H9 (cell line): ENCODE results near the gene CD209. TPM values are rescaled to one million over a fixed set of nuclear protein-coding genes. Genes with fewer than 3 reads are reported as not detected.

Experiments used
- DNase-seq: peaks from one replicate; pipeline ENCODE4 v3.0.0-alpha.2; 2017
- H2AFZ ChIP-seq: one replicate; pipeline ENCODE4 v1.6.1; 2013; ENCODE audit warnings: mild to moderate bottlenecking, low read length, control low read depth, moderate library complexity
- H2AK5ac ChIP-seq: 2 replicates; pipeline ENCODE4 v1.6.1; 2013; ENCODE audit warnings: low read length, control low read depth, mixed read lengths; ENCODE audit not compliant: insufficient read length
- H2BK120ac ChIP-seq: one replicate; pipeline ENCODE4 v1.6.1; 2013; ENCODE audit warnings: low read depth, mild to moderate bottlenecking, low read length, control low read depth, inconsistent platforms; ENCODE audit not compliant: poor library complexity, severe bottlenecking
- H2BK12ac ChIP-seq: 2 replicates; pipeline ENCODE4 v1.6.1; 2013; ENCODE audit warnings: low read length, control low read depth, mixed read lengths, low read depth; ENCODE audit not compliant: insufficient read length
- H2BK15ac ChIP-seq: 2 replicates; pipeline ENCODE4 v1.6.1; 2013; ENCODE audit warnings: low read depth, low read length, control low read depth
- H2BK20ac ChIP-seq: one replicate; pipeline ENCODE4 v1.6.1; 2013; ENCODE audit warnings: low read depth, mild to moderate bottlenecking, low read length, control low read depth, inconsistent platforms; ENCODE audit not compliant: poor library complexity, severe bottlenecking
- H2BK5ac ChIP-seq: 2 replicates; pipeline ENCODE4 v1.6.1; 2013; ENCODE audit warnings: low read length, control low read depth, mixed read lengths; ENCODE audit not compliant: insufficient read length
- H3K14ac ChIP-seq: 2 replicates; pipeline ENCODE4 v1.6.1; 2013; ENCODE audit warnings: low read length, control low read depth; ENCODE audit not compliant: insufficient read depth
- H3K18ac ChIP-seq: 2 replicates; pipeline ENCODE4 v1.6.1; 2013; ENCODE audit warnings: low read depth, mild to moderate bottlenecking, mixed read lengths, low read length, control low read depth; ENCODE audit not compliant: insufficient read length
- H3K23ac ChIP-seq: 2 replicates; pipeline ENCODE4 v1.6.1; 2013; ENCODE audit warnings: low read length, control low read depth, mixed read lengths, low read depth; ENCODE audit not compliant: insufficient read length
- H3K23me2 ChIP-seq: 2 replicates; pipeline ENCODE4 v1.6.1; 2013; ENCODE audit warnings: low read depth, mild to moderate bottlenecking, mixed read lengths, low read length, control low read depth; ENCODE audit not compliant: insufficient read length, poor library complexity, severe bottlenecking
- H3K27ac ChIP-seq: 2 replicates; pipeline ENCODE4 v1.5.1; 2013; ENCODE audit warnings: low read length, control low read depth, mixed read lengths, low read depth; ENCODE audit not compliant: insufficient read length
- H3K27me3 ChIP-seq: 2 replicates; pipeline ENCODE4 v1.6.1; 2013; ENCODE audit warnings: low read length, control low read depth, inconsistent platforms; ENCODE audit not compliant: insufficient read depth
- H3K4ac ChIP-seq: 2 replicates; pipeline ENCODE4 v1.6.1; 2013; ENCODE audit warnings: low read depth, mild to moderate bottlenecking, control low read depth, inconsistent platforms, low read length, moderate library complexity
- H3K4me1 ChIP-seq: 2 replicates; pipeline ENCODE4 v1.6.1; 2013; ENCODE audit warnings: low read length, control low read depth, inconsistent platforms; ENCODE audit not compliant: insufficient read depth
- H3K4me2 ChIP-seq: 2 replicates; pipeline ENCODE4 v1.6.1; 2013; ENCODE audit warnings: low read length, control low read depth, mixed read lengths; ENCODE audit not compliant: insufficient read length, insufficient read depth
- H3K56ac ChIP-seq: 2 replicates; pipeline ENCODE4 v1.6.1; 2013; ENCODE audit warnings: low read depth, mild to moderate bottlenecking, mixed read lengths, low read length, control low read depth; ENCODE audit not compliant: insufficient read length
- H3K79me1 ChIP-seq: 2 replicates; pipeline ENCODE4 v1.6.1; 2013; ENCODE audit warnings: low read depth, mild to moderate bottlenecking, moderate library complexity, low read length, control low read depth, inconsistent platforms; ENCODE audit not compliant: insufficient read depth, poor library complexity, severe bottlenecking
- H3K79me2 ChIP-seq: 2 replicates; pipeline ENCODE4 v1.6.1; 2013; ENCODE audit warnings: low read length, control low read depth, inconsistent platforms; ENCODE audit not compliant: insufficient read depth
- H3K9ac ChIP-seq: 2 replicates; pipeline ENCODE4 v1.6.1; 2013; ENCODE audit warnings: low read length, control low read depth, mixed read lengths; ENCODE audit not compliant: insufficient read length; ENCODE audit errors: extremely low read depth
- H3K9me3 ChIP-seq: one replicate; pipeline ENCODE4 v1.6.1; 2013; ENCODE audit warnings: low read depth, low read length, inconsistent platforms; ENCODE audit not compliant: control insufficient read depth
- H3T11ph ChIP-seq: one replicate; pipeline ENCODE4 v1.6.1; 2013; ENCODE audit warnings: mild to moderate bottlenecking, low read length, control low read depth, inconsistent platforms
- H4K20me1 ChIP-seq: one replicate; pipeline ENCODE4 v1.6.1; 2013; ENCODE audit not compliant: control insufficient read depth, insufficient read length, insufficient read depth
- H4K5ac ChIP-seq: 2 replicates; pipeline ENCODE4 v1.6.1; 2013; ENCODE audit warnings: low read depth, mild to moderate bottlenecking, mixed read lengths, low read length, control low read depth; ENCODE audit not compliant: insufficient read length
- H4K8ac ChIP-seq: replicated peaks from 2 replicates; pipeline ENCODE4 v1.6.1; 2013; ENCODE audit warnings: low read length, control low read depth, mixed read lengths, low read depth; ENCODE audit not compliant: insufficient read length
- H4K91ac ChIP-seq: 2 replicates; pipeline ENCODE4 v1.6.1; 2013; ENCODE audit warnings: low read depth, mild to moderate bottlenecking, moderate library complexity, mixed read lengths, low read length, control low read depth; ENCODE audit not compliant: insufficient read length
- H3K27ac Mint-ChIP-seq, 3 experiments: 2 replicates in 2 of 3; 3 replicates in 1 of 3; pipeline ENCODE4 v1.8.0; 2020 to 2021; ENCODE audit warnings: mixed read lengths in 3 of 3, mild to moderate bottlenecking in 1 of 3, moderate library complexity in 1 of 3
- H3K27me3 Mint-ChIP-seq: 2 replicates; pipeline ENCODE4 v1.8.0; 2021; ENCODE audit warnings: low read depth, mild to moderate bottlenecking, moderate library complexity, mixed read lengths
- H3K36me3 Mint-ChIP-seq, 3 experiments: 2 replicates in 2 of 3; 3 replicates in 1 of 3; pipeline ENCODE4 v1.8.0; 2020 to 2021; ENCODE audit warnings: low read depth in 3 of 3, mixed read lengths in 3 of 3; ENCODE audit not compliant: insufficient read depth in 1 of 3
- H3K4me1 Mint-ChIP-seq, 2 experiments: 2 replicates each; pipeline ENCODE4 v1.8.0; 2020; ENCODE audit warnings: mixed read lengths in 2 of 2
- H3K4me3 Mint-ChIP-seq, 2 experiments: 2 replicates in 1 of 2; 3 replicates in 1 of 2; pipeline ENCODE4 v1.8.0; 2020 to 2021; ENCODE audit warnings: mild to moderate bottlenecking in 2 of 2, mixed read lengths in 2 of 2, moderate library complexity in 1 of 2
- H3K9me3 Mint-ChIP-seq, 2 experiments: 2 replicates in 1 of 2; 3 replicates in 1 of 2; pipeline ENCODE4 v1.8.0; 2020; ENCODE audit warnings: mild to moderate bottlenecking in 2 of 2, mixed read lengths in 2 of 2, moderate library complexity in 1 of 2
- WGBS: extraction: QIAGEN DNeasy Blood & Tissue Kit; methylation state at CpG from one replicate; pipeline ENCODE4 v1.1.7; 2013; ENCODE audit warnings: missing lambda C conversion rate, low lambda C conversion rate, mixed read lengths; ENCODE audit not compliant: insufficient read length; ENCODE audit errors: extremely low coverage; 5-methylcytosine and 5-hydroxymethylcytosine counted together
- total RNA-seq: library from RNA; stranded (reverse); gene quantifications from 2 replicates; pipeline ENCODE4 v1.2.1, GENCODE V29; 2021
- TF ChIP-seq, protein P1 (sequence below): fragments of 200-600 bp; sonication (generic); conservative IDR thresholded peaks from 3 replicates; pipeline ENCODE4 v1.8.0; 2021; ENCODE audit warnings: antibody characterized with exemption, mild to moderate bottlenecking

Gene CD209
- total RNA-seq, 1 experiment from 2014 or later = not detected

DNA sequence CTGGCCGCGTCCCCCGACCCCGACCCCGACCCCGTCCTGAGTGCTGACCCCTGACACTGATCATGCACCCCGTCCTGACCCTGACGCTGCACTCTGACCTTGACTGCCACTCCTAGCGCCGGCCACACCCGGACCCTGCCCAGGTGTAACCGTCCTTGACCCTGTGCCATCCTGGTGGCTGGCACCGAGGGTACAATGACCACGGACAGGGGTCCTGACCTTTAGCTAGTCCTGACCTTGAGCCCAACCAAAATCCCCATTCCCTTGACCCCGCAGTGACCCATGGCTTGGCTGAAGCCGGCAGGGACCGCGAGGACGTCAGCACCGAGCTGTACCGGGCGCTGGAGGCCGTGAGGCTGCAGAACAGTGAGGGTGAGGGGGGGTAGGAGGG, 41.6 kb upstream of the CD209 start:
- H3K4me3 Mint-ChIP-seq = peak overlapping the region; percentile 57 to 83
- H3K4ac ChIP-seq = no peak overlapping the region
- peaks cover 85% of the 10 kb centered on the region for H3K27me3 Mint-ChIP-seq
- H2AK5ac ChIP-seq = no peak overlapping the region
- H3K18ac ChIP-seq = no peak overlapping the region
- H3K23ac ChIP-seq = no peak overlapping the region
- H3K9ac ChIP-seq = no peak overlapping the region
- no peak for DNase-seq
- no CpG with 5 or more reads among the region's 23 CpGs for WGBS
- H3K4me1 Mint-ChIP-seq = peaks cover 13 to 23% of the 10 kb centered on the region in 2 experiments
- no peak overlapping the region for H2AFZ ChIP-seq
- no peak overlapping the region for H2BK120ac ChIP-seq
- no peaks in the 10 kb centered on the region; a peak in 1 of 7 replicates for H3K36me3 Mint-ChIP-seq
- peaks cover 14% of the 10 kb centered on the region; the same call in 1 of the 2 replicates for H3K27me3 ChIP-seq
- H2BK20ac ChIP-seq = no peak overlapping the region
- TF ChIP-seq, protein P1, sequence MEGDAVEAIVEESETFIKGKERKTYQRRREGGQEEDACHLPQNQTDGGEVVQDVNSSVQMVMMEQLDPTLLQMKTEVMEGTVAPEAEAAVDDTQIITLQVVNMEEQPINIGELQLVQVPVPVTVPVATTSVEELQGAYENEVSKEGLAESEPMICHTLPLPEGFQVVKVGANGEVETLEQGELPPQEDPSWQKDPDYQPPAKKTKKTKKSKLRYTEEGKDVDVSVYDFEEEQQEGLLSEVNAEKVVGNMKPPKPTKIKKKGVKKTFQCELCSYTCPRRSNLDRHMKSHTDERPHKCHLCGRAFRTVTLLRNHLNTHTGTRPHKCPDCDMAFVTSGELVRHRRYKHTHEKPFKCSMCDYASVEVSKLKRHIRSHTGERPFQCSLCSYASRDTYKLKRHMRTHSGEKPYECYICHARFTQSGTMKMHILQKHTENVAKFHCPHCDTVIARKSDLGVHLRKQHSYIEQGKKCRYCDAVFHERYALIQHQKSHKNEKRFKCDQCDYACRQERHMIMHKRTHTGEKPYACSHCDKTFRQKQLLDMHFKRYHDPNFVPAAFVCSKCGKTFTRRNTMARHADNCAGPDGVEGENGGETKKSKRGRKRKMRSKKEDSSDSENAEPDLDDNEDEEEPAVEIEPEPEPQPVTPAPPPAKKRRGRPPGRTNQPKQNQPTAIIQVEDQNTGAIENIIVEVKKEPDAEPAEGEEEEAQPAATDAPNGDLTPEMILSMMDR = no peak
- H4K20me1 ChIP-seq = no peaks in the 10 kb centered on the region
- H2BK15ac ChIP-seq = no peak overlapping the region
- no peaks in the 10 kb centered on the region; the same call in 1 of the 2 replicates for H3K4me1 ChIP-seq
- no peaks in the 10 kb centered on the region for H3K9me3 ChIP-seq
- no peak overlapping the region for H4K91ac ChIP-seq
- no peak overlapping the region for H4K5ac ChIP-seq
- H3K23me2 ChIP-seq = peaks cover 19% of the 10 kb centered on the region
- H3K56ac ChIP-seq = no peak overlapping the region
- H3K27ac Mint-ChIP-seq = no peak overlapping the region
- peaks cover 4 to 6% of the 10 kb centered on the region in 2 experiments; a peak in 3 of 5 replicates for H3K9me3 Mint-ChIP-seq
- H3T11ph ChIP-seq = no peak overlapping the region
- H2BK12ac ChIP-seq = no peak overlapping the region
- no peaks in the 10 kb centered on the region for H3K79me2 ChIP-seq
- no peak overlapping the region for H3K27ac ChIP-seq
- no peaks in the 10 kb centered on the region for H3K79me1 ChIP-seq
- H3K4me2 ChIP-seq = peak overlapping the region; percentile 72
- H4K8ac ChIP-seq = no peak overlapping the region
- H3K14ac ChIP-seq = no peak overlapping the region
- no peak overlapping the region for H2BK5ac ChIP-seq
